A549 (cell line): ENCODE data around the gene VSTM2B.

ENCODE experiments used
- CHD4 ChIP-seq: fragments of 200-600 bp; sonication (generic); IDR thresholded peaks from 2 replicates; pipeline ENCODE4 v1.6.1; 2016; ENCODE audit warnings: antibody characterized with exemption, mild to moderate bottlenecking, borderline replicate concordance
- CTCF ChIP-seq: fragments of >200 bp; sonication (Bioruptor Twin); formaldehyde crosslinking; IDR thresholded peaks from 3 replicates; pipeline ENCODE4 v1.5.1; 2016
- JUNB ChIP-seq: fragments of >200 bp; sonication (Bioruptor Twin); formaldehyde crosslinking; IDR thresholded peaks from 2 replicates; pipeline ENCODE4 v1.6.1; 2016
- NFE2L2 ChIP-seq: fragments of 150-350 bp; conservative IDR thresholded peaks from 2 replicates; pipeline ENCODE4 v1.6.1; 2014; ENCODE audit warnings: low read length
- NR3C1 ChIP-seq: fragments of >200 bp; sonication (Bioruptor Twin); formaldehyde crosslinking; IDR thresholded peaks from 3 replicates; pipeline ENCODE4 v1.6.1; 2017
- REST ChIP-seq: fragments of 200-600 bp; sonication (generic); IDR thresholded peaks from 2 replicates; pipeline ENCODE4 v1.6.1; 2016; ENCODE audit warnings: antibody characterized with exemption, mild to moderate bottlenecking, moderate library complexity
- SREBF2 ChIP-seq: fragments of 450-650 bp; IDR thresholded peaks from 2 replicates; pipeline ENCODE4 v1.6.1; 2014; ENCODE audit warnings: mild to moderate bottlenecking, moderate library complexity
- TP53 ChIP-seq: fragments of 250-450 bp; sonication (Bioruptor Pico); IDR thresholded peaks from 2 replicates; pipeline ENCODE4 v1.5.0; 2021; ENCODE audit warnings: mild to moderate bottlenecking, moderate library complexity
- ZNF302 ChIP-seq: fragments of 250-450 bp; sonication (Bioruptor Pico); IDR thresholded peaks from 2 replicates; pipeline ENCODE4 v1.9.0; 2021; ENCODE audit warnings: inconsistent platforms, mild to moderate bottlenecking, moderate library complexity

- TF ChIP-seq CTCF = no peak
- no peak for TF ChIP-seq NFE2L2
- no peak for TF ChIP-seq TP53 (CRISPR knock-in tag)
- TF ChIP-seq REST = no peak
- TF ChIP-seq SREBF2 = no peak
- TF ChIP-seq NR3C1 = no peak
- no peak for TF ChIP-seq ZNF302 (CRISPR knock-in tag)
- TF ChIP-seq JUNB = no peak
- TF ChIP-seq CHD4 = no peak
Observed at GRCh38 chr19:29510701-29511265, 15.0 kb upstream of the VSTM2B start.
